ENCODE data around the gene SMG1. TPM values are rescaled to one million over a fixed set of nuclear protein-coding genes. Genes with fewer than 3 reads are reported as not detected.
"Not testable (repeated sequence)": the region's sequence is repeated elsewhere in the genome, so short reads cannot be mapped to it uniquely, and the experiment has no call there.

SMG1 gene
- total RNA-seq, 2 experiments from 2014 or later, result 120 to 127 TPM

GRCh38 chr16:18772171-18772570 lies 154.0 kb downstream of the SMG1 start:
- H3K27ac Mint-ChIP-seq; intact Hi-C loops (cut with DNase I, micrococcal nuclease); CTCF ChIA-PET; H3K9me3 ChIP-seq (ENCODE audit: control insufficient read depth in 1 of 2, insufficient read depth in 1 of 2, low read length in 2 of 2); H3K36me3 Mint-ChIP-seq (ENCODE audit: low read depth); ATAC-seq (ENCODE audit: poor library complexity); H3K4me3 Mint-ChIP-seq; POLR2A ChIA-PET; H3K9me3 Mint-ChIP-seq; H3K4me1 Mint-ChIP-seq (ENCODE audit: low read depth); H3K36me3 ChIP-seq (ENCODE audit: insufficient read depth, low read length); H3K27ac ChIP-seq (ENCODE audit: low read depth in 1 of 2, low read length in 2 of 2); DNase-seq; H3K27me3 ChIP-seq (ENCODE audit: control insufficient read depth in 1 of 2, insufficient read depth in 2 of 2, low read length in 2 of 2); H3K4me3 ChIP-seq (ENCODE audit: low read length); H3K27me3 Mint-ChIP-seq: not testable (repeated sequence)
- peaks cover 13% of the 10 kb centered on the region for H3K4me1 ChIP-seq (ENCODE audit: insufficient read depth, low read length)

DNA sequence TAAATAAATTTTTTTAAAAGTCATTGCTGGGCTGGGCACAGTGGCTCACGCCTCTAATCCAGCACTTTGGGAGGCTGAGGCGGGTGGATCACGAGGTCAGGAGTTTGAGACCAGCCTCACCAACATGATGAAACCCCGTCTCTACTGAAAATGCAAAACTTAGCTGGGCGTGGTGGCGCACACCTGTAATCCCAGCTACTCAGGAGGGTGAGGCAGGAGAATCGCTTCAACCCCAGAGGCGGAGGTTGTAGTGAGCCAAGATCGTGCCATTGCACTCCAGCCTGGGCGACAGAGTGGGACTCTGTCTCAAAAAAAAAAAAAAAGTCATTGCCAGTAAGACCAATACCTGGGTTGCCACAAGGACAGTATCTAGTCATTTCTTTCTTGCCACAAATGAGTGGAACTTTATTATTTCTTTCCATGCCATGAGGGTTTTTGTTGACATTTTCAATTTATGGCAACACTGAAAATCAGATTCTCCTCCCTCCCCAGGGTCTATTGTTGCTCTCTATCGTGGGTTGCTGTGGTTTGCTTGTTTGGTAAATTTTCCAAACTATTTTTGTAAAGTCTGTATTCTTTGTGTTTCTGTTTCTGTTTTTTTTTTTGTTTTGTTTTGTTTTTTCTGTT lies 155.8 kb downstream of the SMG1 start:
- H3K27me3 ChIP-seq (ENCODE audit: control insufficient read depth in 1 of 2, insufficient read depth in 2 of 2, low read length in 2 of 2); DNase-seq; CTCF ChIA-PET; H3K27ac Mint-ChIP-seq; H3K27ac ChIP-seq (ENCODE audit: low read depth in 1 of 2, low read length in 2 of 2); ATAC-seq (ENCODE audit: poor library complexity); intact Hi-C loops (cut with DNase I, micrococcal nuclease); H3K4me3 ChIP-seq (ENCODE audit: low read length); H3K36me3 ChIP-seq (ENCODE audit: insufficient read depth, low read length); H3K27me3 Mint-ChIP-seq; H3K9me3 ChIP-seq (ENCODE audit: control insufficient read depth in 1 of 2, insufficient read depth in 1 of 2, low read length in 2 of 2); H3K36me3 Mint-ChIP-seq (ENCODE audit: low read depth); H3K4me3 Mint-ChIP-seq; POLR2A ChIA-PET; H3K9me3 Mint-ChIP-seq: not testable (repeated sequence)
- peaks cover 11% of the 10 kb centered on the region for H3K4me1 Mint-ChIP-seq (ENCODE audit: low read depth)
- H3K4me1 ChIP-seq (ENCODE audit: insufficient read depth, low read length), result peaks cover 18% of the 10 kb centered on the region

DNA sequence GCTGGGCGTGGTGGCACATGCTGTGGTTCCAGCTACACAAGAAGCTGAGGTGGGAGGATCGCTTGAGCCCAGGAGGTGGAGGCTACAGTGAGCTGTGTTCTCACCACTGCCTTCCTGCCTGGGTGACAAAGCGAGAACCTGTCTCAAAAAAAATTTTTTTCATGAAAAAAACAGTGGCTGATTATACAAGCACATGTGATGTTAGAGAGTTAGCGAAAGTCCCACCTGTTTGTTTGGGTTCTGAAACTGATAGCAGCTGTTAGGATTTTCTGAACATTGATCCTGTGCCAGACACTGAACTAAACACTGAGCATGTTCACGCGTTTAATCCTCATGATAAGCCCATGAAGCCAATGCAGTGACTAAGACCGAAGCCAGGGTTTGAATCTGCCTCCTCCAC lies 159.0 kb downstream of the SMG1 start:
- H3K27ac ChIP-seq (ENCODE audit: low read depth in 1 of 2, low read length in 2 of 2); CTCF ChIA-PET; H3K36me3 Mint-ChIP-seq (ENCODE audit: low read depth); intact Hi-C loops (cut with DNase I, micrococcal nuclease); H3K27me3 Mint-ChIP-seq; H3K4me3 ChIP-seq (ENCODE audit: low read length); H3K9me3 ChIP-seq (ENCODE audit: control insufficient read depth in 1 of 2, insufficient read depth in 1 of 2, low read length in 2 of 2); H3K36me3 ChIP-seq (ENCODE audit: insufficient read depth, low read length); H3K27me3 ChIP-seq (ENCODE audit: control insufficient read depth in 1 of 2, insufficient read depth in 2 of 2, low read length in 2 of 2); H3K9me3 Mint-ChIP-seq: not testable (repeated sequence)
- H3K4me1 ChIP-seq (ENCODE audit: insufficient read depth, low read length), result peaks cover 19% of the 10 kb centered on the region
- Mint-ChIP-seq H3K4me3 (peak overlapping the region; percentile 34), H3K27ac (peak overlapping the region; percentile 55), H3K4me1 (ENCODE audit: low read depth) (peaks cover 11% of the 10 kb centered on the region)
- POLR2A ChIA-PET, result interaction anchor here (1.6 kb wide), 1 partner anchor 22 kb away, joined by 3 read pairs; the partner anchor contains the start of gene RPS15A
- ATAC-seq (ENCODE audit: poor library complexity), result peak; percentile 90
- DNase-seq, result peak in 12 of 14 experiments; percentile 9 to 80 (median 29)

GRCh38 chr16:18762713-18763112 lies 163.5 kb downstream of the SMG1 start:
- H3K27ac Mint-ChIP-seq; H3K9me3 ChIP-seq (ENCODE audit: control insufficient read depth in 1 of 2, insufficient read depth in 1 of 2, low read length in 2 of 2); DNase-seq; ATAC-seq (ENCODE audit: poor library complexity); H3K27me3 Mint-ChIP-seq; H3K36me3 ChIP-seq (ENCODE audit: insufficient read depth, low read length); H3K4me3 Mint-ChIP-seq; intact Hi-C loops (cut with DNase I, micrococcal nuclease); H3K4me1 Mint-ChIP-seq (ENCODE audit: low read depth); CTCF ChIA-PET; H3K27me3 ChIP-seq (ENCODE audit: control insufficient read depth in 1 of 2, insufficient read depth in 2 of 2, low read length in 2 of 2); H3K4me3 ChIP-seq (ENCODE audit: low read length); POLR2A ChIA-PET; H3K9me3 Mint-ChIP-seq; H3K27ac ChIP-seq (ENCODE audit: low read depth in 1 of 2, low read length in 2 of 2); H3K36me3 Mint-ChIP-seq (ENCODE audit: low read depth): not testable (repeated sequence)
- peaks cover 14% of the 10 kb centered on the region for H3K4me1 ChIP-seq (ENCODE audit: insufficient read depth, low read length)
